KMS-11 (cell line): Measurements from ENCODE around the gene IPMK.

Experiments used
- H2AFZ ChIP-seq: fragments of 200-600 bp; sonication (generic); 2 replicates; pipeline ENCODE4 v1.6.1; 2016; ENCODE audit warnings: antibody characterized with exemption, mixed run types, low read depth
- H3K27ac ChIP-seq: fragments of 200-600 bp; sonication (generic); 2 replicates; pipeline ENCODE4 v1.6.1; 2016; ENCODE audit warnings: mild to moderate bottlenecking, mixed run types
- H3K27me3 ChIP-seq: fragments of 200-600 bp; sonication (generic); 2 replicates; pipeline ENCODE4 v1.6.1; 2017; ENCODE audit warnings: mild to moderate bottlenecking, low read depth, mixed run types, moderate library complexity; ENCODE audit not compliant: insufficient read depth
- H3K36me3 ChIP-seq: fragments of 200-600 bp; sonication (generic); 2 replicates; pipeline ENCODE4 v1.6.1; 2017; ENCODE audit warnings: mild to moderate bottlenecking, mixed run types; ENCODE audit not compliant: insufficient read depth
- H3K4me1 ChIP-seq: fragments of 200-600 bp; sonication (generic); 2 replicates; pipeline ENCODE4 v1.6.1; 2016; ENCODE audit warnings: mild to moderate bottlenecking, low read depth, mixed run types; ENCODE audit not compliant: poor library complexity, severe bottlenecking
- H3K4me2 ChIP-seq: fragments of 200-600 bp; sonication (generic); 2 replicates; pipeline ENCODE4 v1.7.0; 2016; ENCODE audit warnings: mild to moderate bottlenecking, mixed run types
- H3K4me3 ChIP-seq: fragments of 200-600 bp; sonication (generic); IDR thresholded peaks from 2 replicates; pipeline ENCODE4 v1.6.1; 2017; ENCODE audit warnings: low read depth, low read length, mixed read lengths; ENCODE audit not compliant: insufficient read depth
- H3K79me2 ChIP-seq: fragments of 200-600 bp; sonication (generic); 2 replicates; pipeline ENCODE4 v1.6.1; 2016; ENCODE audit warnings: low read depth, mixed run types; ENCODE audit not compliant: insufficient read depth
- H3K9ac ChIP-seq: fragments of 200-600 bp; sonication (generic); 2 replicates; pipeline ENCODE4 v1.6.1; 2016; ENCODE audit warnings: mild to moderate bottlenecking, mixed run types
- H4K20me1 ChIP-seq: fragments of 200-600 bp; sonication (generic); 2 replicates; pipeline ENCODE4 v1.6.1; 2016; ENCODE audit warnings: mild to moderate bottlenecking, mixed run types; ENCODE audit not compliant: insufficient read depth
- TF ChIP-seq, protein P1 (sequence below): fragments of 200-600 bp; sonication (generic); conservative IDR thresholded peaks from 2 replicates; pipeline ENCODE4 v1.6.1; 2017; ENCODE audit warnings: low read depth, mild to moderate bottlenecking, antibody characterized with exemption, low read length, moderate library complexity, mixed read lengths

IPMK gene

DNA sequence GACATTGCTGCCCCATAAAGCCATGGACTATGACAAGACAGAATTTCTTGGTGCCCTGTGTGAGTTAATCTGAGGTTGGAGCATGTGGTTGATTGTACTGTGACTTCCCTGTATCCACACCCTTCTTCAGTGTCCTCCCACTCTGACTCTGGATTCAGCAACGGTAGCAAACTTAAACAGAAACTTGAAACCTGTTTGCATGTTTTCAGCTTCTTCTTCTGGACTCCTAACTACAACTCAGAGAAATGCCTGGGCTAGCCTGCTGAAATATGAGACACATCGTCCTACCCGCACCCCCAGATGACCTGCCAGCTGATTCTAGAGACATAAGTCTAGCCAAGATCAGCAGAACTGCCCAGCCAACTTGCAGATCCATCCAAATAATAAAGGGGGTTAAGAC lies 78.4 kb downstream of the IPMK start:
- Histone ChIP-seq H3K79me2 (no peaks in the 10 kb centered on the region), H3K27ac (no peak overlapping the region), H3K4me3 (no peak overlapping the region), H3K4me2 (no peak overlapping the region), H3K36me3 (no peaks in the 10 kb centered on the region), H3K4me1 (no peaks in the 10 kb centered on the region), H3K9ac (no peak overlapping the region), H2AFZ (no peak overlapping the region), H3K27me3 (no peaks in the 10 kb centered on the region), H4K20me1 (no peaks in the 10 kb centered on the region)
- TF ChIP-seq, protein P1, sequence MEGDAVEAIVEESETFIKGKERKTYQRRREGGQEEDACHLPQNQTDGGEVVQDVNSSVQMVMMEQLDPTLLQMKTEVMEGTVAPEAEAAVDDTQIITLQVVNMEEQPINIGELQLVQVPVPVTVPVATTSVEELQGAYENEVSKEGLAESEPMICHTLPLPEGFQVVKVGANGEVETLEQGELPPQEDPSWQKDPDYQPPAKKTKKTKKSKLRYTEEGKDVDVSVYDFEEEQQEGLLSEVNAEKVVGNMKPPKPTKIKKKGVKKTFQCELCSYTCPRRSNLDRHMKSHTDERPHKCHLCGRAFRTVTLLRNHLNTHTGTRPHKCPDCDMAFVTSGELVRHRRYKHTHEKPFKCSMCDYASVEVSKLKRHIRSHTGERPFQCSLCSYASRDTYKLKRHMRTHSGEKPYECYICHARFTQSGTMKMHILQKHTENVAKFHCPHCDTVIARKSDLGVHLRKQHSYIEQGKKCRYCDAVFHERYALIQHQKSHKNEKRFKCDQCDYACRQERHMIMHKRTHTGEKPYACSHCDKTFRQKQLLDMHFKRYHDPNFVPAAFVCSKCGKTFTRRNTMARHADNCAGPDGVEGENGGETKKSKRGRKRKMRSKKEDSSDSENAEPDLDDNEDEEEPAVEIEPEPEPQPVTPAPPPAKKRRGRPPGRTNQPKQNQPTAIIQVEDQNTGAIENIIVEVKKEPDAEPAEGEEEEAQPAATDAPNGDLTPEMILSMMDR, result no peak

DNA sequence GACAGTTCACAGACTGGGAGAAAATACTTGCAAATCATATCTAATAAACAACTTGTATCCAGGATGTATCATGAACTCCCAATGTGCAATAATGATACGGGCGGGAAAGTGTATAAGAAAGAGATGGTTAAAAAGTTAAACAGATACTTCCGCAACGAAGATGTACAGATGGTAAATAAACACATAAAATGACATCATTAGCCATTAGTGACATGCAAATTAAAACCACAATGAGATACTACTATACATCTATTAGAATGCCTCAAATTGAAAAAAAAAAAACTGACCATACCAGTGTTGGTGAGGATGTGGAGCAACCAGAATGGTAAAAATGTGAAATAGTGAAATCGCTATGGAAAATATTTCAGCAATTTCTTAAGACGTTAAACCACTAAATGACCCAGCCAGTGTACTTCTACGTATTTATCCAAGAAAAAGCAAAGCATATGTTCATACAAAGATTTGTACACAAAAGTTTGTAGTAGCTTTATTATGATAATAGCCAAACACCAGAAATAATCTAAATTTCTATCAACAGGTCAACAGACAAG lies 83.5 kb downstream of the IPMK start:
- H3K27ac ChIP-seq, result no peak overlapping the region
- no peak overlapping the region for H2AFZ ChIP-seq
- TF ChIP-seq, protein P1, result no peak
- H3K4me2 ChIP-seq, result no peak overlapping the region
- no peak overlapping the region for H3K4me3 ChIP-seq
- no peaks in the 10 kb centered on the region for H3K79me2 ChIP-seq
- H3K36me3 ChIP-seq, result no peaks in the 10 kb centered on the region
- no peaks in the 10 kb centered on the region for H3K4me1 ChIP-seq
- H4K20me1 ChIP-seq, result no peaks in the 10 kb centered on the region
- no peaks in the 10 kb centered on the region for H3K27me3 ChIP-seq
- no peak overlapping the region for H3K9ac ChIP-seq

DNA sequence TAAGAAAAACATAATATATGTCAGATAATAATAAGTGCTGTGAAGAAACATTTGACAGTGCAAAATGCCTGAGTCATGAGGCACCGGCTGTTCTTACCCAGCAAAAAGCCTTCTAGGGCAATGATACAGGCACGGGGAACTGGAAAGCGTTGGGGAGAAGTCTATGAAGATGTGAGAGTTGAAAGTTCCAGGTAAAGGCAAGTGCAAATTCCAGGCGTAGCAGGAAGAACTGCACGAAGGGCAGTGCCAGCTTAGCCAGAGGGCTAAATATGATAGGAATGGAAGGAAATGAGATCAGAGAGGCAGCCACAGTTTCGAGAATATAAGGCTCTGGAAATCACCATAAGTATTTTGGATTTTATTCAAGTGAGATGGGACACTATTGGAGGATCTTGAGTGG lies 87.0 kb downstream of the IPMK start:
- no peak overlapping the region for H3K4me2 ChIP-seq
- no peaks in the 10 kb centered on the region for H3K79me2 ChIP-seq
- no peaks in the 10 kb centered on the region; the same call in 1 of the 2 replicates for H4K20me1 ChIP-seq
- no peaks in the 10 kb centered on the region for H3K27me3 ChIP-seq
- no peaks in the 10 kb centered on the region for H3K4me1 ChIP-seq
- H3K4me3 ChIP-seq, result no peak overlapping the region
- TF ChIP-seq, protein P1, result no peak
- H3K27ac ChIP-seq, result no peak overlapping the region
- H3K36me3 ChIP-seq, result no peaks in the 10 kb centered on the region
- no peak overlapping the region for H2AFZ ChIP-seq
- no peak overlapping the region for H3K9ac ChIP-seq

DNA sequence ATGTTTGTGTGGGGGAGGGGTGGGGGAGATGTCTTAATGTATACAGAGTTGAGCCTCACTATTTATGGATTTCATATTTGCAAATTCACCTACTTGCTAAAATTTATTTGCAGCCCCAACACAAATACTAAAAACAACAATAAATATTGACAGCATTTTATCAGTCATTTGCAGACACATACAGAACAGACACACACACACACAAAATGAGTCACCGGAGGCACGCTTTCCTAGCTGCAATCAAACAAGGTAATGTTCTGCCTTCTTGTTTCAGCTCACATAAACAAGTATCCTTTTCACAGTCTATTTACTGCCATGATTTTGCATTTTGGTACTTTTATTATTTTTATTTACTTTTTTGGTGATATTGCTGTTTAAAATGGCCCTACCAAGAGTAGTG lies 88.5 kb downstream of the IPMK start:
- no peak overlapping the region for H3K4me3 ChIP-seq
- H3K4me1 ChIP-seq, result no peaks in the 10 kb centered on the region
- TF ChIP-seq, protein P1, result no peak
- H2AFZ ChIP-seq, result no peak overlapping the region
- H3K79me2 ChIP-seq, result no peaks in the 10 kb centered on the region
- H3K27ac ChIP-seq, result no peak overlapping the region
- H3K9ac ChIP-seq, result no peak overlapping the region
- no peaks in the 10 kb centered on the region for H3K27me3 ChIP-seq
- H3K36me3 ChIP-seq, result no peaks in the 10 kb centered on the region
- H4K20me1 ChIP-seq, result no peaks in the 10 kb centered on the region; the same call in 1 of the 2 replicates
- no peak overlapping the region for H3K4me2 ChIP-seq
